ENCODE measurements around the gene CEP85L.

Gene CEP85L

DNA sequence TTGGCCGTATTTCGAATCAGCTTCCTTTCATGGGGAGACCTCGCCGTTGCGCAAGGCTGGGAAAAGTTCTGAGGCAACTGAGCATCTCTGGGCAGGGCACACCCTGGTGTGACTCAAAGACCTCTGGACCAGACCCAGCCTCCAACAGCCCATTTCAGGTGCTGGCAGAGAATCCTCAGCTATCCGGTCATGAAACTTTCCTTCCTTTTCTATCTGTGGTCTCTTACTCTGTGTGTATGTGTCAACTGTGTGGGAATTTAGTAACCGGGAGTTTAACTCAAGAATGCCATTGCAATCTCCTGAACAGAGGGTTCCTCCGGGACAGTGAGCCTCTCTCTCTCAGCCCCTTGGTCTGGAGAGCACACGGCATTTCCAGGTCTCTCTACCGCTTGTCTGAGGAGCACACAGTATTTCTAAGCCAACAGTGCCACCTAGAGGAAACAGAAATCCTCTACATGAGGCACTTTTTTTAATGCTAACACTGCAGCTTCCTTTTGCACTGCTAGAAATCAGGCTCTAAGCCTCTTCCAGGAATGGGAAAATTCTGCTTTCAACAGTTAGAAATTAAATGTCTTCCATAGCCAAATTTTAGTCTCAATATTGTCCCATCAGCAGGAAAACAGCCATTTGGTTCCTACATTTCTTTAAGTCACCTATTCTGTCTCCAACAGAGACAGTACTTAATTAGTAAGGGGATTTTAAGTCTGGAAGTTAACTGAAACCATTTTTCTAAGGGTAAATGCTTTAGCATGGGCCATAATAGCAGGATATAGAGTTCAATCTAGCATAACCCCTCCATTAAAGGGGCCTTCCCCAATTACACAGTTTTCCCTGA, 70.6 kb downstream of the CEP85L start:
- no peak for DNase-seq (ENCODE audit: low read depth in 4 of 4, low spot score in 1 of 4)

DNA sequence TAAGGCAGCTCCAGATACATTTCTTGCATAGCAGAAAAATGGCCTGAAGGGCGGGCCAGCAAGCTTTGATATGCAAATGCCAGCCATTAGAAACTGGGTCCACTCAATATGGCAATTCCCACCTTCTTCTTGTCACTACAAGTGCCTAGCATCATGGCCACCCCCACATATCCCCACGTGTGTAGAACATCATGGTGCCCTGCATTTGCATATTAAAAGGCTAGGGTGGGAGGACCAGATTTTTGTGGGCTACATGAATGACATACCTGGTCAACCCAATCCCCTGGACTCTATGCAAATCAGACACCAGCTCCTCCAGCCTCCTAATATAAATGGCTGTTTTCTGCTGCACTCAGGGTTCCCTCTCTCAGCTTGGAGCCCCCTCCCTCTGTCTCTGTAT, 71.6 kb downstream of the CEP85L start:
- DNase-seq (ENCODE audit: low read depth in 4 of 4, low spot score in 1 of 4): no peak

DNA sequence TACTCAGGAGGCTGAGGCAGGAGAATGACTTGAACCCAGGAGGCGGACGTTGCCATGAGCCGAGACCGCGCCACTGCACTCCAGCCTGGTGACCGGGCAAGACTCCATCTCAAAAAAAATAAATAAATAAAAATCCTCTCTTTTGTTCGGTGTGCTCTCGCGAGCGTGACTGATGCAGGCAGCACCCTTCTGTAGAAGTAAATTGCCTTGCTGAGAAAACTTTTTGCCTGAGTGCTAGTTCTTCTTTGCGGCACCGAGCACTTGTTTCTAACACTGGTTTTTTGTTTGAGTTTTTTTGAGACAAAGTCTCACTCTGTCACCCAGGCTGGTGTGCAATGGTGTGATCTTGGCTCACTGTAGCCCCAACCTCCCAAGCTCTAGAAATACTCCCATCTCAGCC, 72.8 kb downstream of the CEP85L start:
- DNase-seq (ENCODE audit: low read depth in 4 of 4, low spot score in 1 of 4): no peak

DNA sequence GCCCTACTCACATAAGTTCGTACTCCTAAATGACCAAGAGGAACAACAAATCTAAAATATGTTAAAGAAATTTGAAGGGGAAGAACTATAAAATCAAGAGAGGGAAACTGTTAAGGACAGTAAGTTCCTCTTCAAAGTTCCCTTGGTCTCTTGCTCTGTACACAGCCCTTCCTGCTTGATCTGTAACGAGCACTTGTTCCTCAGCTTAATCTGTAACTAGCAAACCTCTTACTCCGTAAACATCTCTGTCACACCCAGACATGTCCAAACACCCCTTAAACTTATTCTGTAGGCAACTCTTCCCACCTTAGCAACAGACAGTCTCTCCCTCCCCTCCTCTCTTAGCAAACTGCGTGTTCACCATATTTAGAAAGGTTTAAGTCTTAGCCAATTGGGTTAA, 73.4 kb downstream of the CEP85L start:
- DNase-seq (ENCODE audit: low read depth in 4 of 4, low spot score in 1 of 4): no peak

DNA sequence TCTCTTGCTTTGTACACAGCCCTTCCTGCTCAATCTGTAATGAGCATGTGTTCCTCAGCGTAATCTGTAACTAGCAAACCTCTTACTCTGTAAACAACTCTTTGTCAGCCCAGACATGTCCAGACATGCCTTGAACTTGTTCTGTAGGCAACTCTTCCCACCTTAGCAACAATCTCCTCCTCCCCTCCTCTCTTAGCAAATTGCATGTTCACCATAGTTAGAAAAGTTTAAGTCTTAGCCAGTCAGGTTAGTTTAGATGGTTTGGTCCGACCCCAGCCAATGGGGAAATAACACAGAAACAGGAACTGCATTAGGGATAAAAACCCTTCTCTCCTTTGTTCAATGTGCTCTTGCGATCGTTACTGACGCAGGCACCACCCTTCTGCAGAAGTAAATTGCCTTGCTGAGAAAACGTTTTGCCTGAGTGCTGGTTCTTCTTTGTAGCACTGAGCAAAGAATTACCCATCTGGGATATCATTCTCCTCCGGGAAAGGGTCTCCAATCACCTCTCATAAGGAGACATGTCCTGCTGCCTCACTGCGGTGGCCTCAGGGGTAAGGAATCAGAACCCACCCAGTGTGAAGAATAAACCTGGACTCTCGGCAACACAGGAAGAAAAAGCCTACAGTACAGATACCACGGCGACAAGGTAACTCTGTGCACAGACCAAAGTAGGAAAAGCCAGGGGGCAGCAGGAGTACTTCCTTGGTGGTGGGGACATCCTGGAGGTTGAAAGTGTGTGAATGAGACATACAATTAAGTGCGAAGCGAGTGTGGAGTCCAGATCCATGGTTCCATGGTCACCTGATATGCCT, 77.1 kb downstream of the CEP85L start:
- DNase-seq (ENCODE audit: low read depth in 4 of 4, low spot score in 1 of 4): no peak

DNA sequence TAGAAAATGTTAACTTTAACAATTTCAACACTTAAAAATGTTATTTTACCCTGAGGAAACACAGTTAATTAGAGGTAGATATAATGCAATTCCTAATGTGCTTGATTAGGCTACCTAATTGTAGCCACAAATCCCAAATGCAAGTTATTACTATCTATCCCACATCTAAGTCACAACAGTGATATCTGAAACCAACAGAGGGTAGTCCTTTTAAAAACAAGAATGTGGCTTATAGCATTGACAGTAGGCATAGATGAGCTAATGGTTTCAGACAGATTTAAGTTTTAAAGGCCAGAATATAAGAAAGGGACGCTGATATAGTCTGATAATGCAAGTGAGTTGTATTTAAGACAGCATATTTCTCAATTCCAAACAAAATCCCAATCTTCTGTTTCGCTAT, 80.3 kb downstream of the CEP85L start:
- DNase-seq (ENCODE audit: low read depth in 4 of 4, low spot score in 1 of 4): no peak

DNA sequence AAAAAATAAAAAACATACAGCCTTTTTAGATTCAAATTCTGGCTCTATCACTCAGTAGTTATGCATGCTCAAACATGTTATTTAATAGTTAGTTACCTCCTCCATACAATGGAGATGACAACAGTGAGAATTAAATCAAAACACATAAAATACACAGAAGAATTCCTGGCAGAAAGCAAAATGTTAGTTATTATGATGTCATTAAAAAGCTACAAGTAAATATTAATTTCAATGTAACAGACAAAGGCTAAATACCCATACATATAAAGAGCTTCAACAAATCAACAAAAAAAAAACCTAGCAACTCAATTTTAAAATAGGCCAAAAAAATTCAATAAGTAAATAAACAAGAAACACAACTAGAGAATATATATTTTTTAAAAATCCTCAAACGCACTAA, 81.9 kb downstream of the CEP85L start:
- DNase-seq (ENCODE audit: low read depth in 4 of 4, low spot score in 1 of 4): no peak

DNA sequence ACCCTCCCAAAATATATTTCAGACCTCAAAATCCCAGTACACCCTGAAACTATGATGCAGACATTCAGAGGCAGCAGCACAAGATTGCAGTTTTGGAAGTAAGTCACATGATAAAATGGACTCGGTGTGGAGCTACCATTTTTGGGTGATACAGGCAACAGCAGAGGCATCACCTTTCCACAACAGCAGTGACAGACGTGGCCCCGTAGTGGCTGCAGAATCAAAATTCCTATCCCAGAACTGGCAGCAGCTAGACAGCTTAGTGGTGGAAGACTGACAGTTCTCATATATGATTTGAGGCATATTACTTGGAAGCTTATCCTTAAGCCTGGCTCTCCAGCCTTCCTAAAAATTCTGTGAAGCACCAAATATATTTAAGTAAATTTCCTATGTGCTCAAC, 83.4 kb downstream of the CEP85L start:
- no peak for DNase-seq (ENCODE audit: low read depth in 4 of 4, low spot score in 1 of 4)

DNA sequence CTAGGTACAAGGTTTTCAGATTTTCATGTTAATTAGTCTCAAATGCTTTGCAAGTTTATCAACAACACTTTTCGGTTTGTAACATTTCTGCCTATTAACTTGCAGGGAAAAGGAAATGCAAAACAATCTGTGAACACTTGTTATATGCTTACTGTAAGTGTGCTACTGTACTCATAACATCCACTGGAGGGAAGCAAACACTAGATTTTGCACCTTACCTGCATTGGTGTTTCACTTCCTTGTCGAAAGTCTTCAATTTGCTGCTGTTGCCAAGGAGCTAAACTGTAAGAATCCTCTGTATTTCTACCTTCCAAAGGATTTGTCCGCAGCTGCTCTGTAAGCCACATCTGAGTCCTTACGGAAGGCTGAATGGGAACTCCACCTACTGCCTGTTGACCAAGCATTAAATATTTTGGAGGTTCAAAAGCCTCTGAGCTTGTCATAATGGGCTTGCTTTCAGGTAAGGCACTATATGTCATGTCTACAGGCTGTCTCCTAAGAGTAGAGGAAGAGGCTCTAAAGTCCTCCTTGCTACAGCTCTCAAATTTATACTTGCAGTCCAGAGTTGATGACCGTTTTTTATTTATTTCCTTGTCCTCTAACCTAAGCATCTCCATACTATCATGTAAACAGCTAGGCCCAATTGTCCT, 86.0 kb downstream of the CEP85L start:
- DNase-seq (ENCODE audit: low read depth in 4 of 4, low spot score in 1 of 4): no peak

DNA sequence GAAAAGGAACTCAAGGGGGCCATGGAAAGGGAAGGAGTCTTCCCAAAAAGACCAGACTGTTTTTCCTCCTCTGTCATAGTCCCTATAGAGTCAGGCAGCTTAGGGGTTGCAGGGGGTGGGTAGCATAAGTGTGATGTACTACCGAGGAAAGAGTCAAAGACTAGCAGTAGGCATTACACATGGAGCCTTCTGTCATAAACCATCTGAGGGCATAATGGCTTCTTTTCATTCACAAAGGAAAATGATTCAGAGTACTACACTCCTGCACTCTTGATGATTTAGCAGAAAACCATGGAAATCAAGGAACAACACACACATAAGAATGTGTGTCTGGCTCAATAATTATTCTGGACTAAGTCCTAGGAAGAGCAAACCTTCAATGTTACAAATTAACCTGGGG, 88.4 kb downstream of the CEP85L start:
- DNase-seq (ENCODE audit: low read depth in 4 of 4, low spot score in 1 of 4): no peak

DNA sequence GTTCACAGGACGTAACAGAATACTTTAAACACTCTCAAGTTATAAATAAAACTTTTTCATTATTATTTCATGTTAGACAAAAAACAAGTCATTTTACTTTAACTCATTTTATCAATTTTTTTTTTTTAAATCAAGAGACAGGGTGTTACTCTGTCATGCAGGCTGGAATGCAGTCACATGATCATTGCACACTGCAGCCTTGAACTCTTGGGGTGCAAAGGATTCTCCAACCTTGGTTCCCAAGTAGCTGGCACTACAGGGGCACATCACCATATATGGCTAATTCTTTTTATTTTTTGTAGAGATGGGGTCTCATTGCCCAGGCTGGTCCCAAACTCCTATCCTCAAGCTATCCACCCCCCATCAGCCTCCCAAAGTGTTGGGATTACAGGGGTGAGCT, 89.1 kb downstream of the CEP85L start:
- no peak for DNase-seq (ENCODE audit: low read depth in 4 of 4, low spot score in 1 of 4)

DNA sequence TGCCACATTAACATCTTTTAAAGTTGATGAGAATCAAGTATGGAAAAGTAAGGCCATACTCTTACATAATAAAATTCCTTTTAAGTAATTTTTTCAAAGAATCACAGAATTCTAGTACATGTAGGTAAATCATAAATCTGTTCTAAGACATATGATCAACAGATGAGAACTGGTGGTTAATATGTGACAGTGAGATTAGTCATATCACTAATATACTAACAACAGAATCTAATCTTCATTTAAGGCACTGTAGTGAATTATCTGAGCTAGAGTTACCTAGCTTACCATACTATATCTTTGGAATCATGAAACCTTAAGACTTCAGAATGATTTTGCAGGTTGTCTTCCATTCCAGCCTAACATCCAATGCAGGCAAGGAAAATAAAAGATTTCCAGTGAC, 91.7 kb downstream of the CEP85L start:
- DNase-seq (ENCODE audit: low read depth in 4 of 4, low spot score in 1 of 4): no peak

DNA sequence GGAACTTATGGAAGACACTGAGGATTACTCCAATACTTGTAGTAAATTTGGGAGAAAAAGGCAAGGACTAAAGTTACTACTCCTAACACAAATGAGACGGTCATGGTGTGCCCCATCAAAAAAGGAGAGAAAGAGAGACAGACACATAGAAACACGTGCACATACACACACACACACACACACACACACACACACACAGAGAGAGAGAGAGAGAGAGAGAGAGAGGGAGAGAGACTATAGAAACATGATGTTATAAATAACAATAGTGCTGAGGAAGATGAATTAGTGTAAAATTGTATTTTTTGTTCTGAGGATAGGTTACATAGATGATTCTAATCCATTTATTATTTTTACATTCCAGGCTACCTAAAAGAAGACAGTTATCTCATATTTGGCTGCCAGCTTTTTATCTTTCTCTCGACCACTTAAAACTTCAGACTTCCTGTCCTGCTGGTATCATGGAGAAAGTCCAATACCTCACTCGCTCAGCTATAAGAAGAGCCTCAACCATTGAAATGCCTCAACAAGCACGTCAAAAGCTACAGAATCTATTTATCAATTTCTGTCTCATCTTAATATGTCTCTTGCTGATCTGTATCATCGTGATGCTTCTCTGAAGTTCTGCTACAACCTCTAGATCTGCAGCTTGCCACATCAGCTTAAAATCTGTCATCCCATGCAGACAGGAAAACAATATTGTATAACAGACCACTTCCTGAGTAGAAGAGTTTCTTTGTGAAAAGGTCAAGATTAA, 92.8 kb downstream of the CEP85L start:
- DNase-seq (ENCODE audit: low read depth in 4 of 4, low spot score in 1 of 4): no peak

DNA sequence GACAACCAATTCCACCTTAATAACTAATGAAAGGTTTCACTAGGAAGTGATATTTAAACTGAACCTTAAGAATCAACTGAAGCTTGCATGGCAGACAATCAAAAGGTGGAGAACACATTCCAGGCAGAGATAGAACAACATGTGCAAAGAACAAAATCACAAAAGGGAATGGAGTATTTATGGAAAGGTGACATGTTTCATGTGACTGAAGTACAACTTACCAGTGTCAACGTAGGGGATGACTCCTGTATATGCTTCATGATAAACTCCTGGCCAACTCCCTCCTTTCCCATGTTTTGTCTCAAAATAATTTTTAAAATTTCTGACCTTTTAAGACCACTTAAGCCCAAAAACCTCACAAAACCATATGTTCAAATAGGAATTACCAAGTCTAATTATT, 96.7 kb downstream of the CEP85L start:
- no peak for DNase-seq (ENCODE audit: low read depth in 4 of 4, low spot score in 1 of 4)

DNA sequence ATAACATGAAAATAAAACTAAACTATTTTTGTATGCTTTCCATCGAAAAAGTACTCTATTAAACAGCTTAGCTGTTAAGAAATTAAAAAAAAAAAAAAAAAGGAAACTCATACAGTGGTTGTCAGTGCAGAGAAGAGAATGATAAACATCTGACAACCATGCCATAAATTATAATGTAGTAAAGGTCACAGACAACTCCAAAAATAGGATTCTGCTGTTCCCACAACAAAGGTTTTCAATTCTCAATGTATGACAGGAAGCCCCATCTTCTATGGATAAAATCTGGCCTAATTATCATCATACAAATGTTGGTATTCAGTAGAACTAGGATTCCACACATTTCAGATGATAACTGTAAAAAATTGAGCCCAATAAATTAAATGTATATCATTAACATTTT, 98.3 kb downstream of the CEP85L start:
- no peak for DNase-seq (ENCODE audit: low read depth in 4 of 4, low spot score in 1 of 4)

DNA sequence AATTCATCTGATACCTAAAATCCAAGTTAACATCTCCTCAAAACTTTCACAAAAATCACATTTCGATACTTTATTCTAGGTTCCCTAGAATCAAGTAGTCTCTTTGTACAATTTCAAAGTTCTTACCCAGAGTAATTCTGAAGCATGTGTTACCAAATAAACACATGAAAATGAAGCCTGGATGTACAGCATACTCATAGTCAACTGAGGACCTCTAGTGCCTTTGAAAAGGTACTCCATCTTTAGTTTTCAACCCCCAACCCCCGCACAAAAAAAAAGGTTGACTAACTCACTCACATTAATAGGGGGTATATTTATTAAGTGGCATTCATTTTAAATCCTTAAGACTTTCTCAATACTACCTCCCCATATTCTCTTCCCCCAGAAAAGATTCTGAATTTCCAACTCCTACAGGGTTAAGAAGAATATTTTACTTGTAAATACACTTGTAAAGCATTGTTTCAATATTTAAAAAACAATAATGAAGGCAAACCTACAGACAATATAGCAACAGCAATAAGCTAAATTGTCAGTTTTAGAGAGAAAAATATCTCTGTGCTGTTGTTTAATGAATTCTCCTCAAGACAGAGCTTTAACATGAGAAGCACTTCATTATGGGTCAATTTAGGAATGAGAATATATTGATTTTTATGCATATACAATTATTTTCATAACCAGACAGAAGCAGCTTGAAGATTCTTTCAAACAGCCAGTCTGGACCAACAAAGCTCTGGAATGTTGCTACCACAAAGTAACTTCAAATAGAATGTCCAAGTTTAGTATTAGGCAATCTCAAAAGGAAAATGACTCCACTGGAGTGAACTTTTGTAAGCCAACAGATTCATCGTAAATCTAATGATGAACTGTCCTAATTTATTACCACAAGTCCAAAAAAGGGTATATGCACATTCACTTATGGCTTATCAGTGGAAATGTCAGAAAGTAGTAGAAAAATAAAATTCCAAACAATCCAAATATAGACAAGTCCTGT, 100.0 kb downstream of the CEP85L start:
- DNase-seq (ENCODE audit: low read depth in 4 of 4, low spot score in 1 of 4): no peak

DNA sequence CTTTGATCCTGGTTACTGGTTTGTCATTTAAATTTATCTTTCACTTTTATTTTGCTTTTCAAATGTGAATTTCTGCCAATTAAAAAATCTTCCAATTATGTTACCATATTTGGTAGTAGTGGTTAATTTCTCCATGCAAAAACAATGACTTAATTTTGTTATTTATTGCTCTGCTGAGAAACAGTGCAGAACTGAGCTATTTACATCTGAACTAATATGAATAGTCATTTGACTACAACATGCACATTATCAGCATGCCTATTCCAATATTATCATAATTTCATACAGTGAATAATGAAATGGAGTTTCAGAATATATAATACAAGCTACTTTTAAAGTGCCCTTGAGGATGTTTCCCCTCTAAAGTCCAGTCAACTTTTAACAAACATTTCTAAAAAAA, 102.8 kb downstream of the CEP85L start:
- no peak for DNase-seq (ENCODE audit: low read depth in 4 of 4, low spot score in 1 of 4)

DNA sequence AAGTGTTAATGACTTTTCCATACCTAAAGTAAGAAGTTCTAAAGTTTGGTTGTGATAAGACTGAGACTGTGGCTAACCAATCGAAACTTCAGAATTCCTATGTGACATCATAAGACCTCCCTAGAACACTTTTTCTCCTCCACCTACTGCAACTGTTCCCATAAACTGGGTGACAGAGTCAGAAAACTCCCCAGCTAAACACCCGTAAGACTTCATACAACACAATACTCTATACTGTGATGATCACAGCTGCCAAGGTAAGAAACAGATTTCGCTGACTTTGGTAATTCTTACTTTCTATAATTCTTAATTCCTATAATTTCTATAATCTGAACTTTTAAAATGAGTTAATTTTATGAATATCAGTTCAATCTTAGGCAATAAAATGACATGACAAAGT, 103.3 kb downstream of the CEP85L start, which contains the start of gene PLN:
PLN (plus strand) TSS at position 161 of the 400 bp plus-strand sequence. CDS start 10,626 bp downstream, outside the sequence.
- no peak for DNase-seq (ENCODE audit: low read depth in 4 of 4, low spot score in 1 of 4)

DNA sequence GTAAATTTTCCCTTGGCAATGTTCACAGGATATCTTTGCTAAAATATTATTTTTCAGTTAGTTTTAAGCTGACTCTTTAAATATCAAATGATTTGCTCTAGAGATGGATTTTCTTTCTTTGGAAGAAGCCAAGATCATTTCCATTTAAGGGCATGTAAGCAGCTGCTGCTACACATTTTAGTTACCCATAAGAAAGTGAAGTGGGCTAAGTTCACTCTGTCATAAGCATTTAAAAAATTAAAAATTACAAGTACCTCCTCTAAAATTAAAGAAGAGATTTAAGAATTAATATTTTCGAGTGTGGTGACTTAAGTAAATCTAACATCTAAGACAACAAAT, 104.5 kb downstream of the CEP85L start:
- DNase-seq (ENCODE audit: low read depth in 4 of 4, low spot score in 1 of 4): no peak
